ENCODE results near the gene FCHO1. TPM values are rescaled to one million over a fixed set of nuclear protein-coding genes. Genes with fewer than 3 reads are reported as not detected.
"Not testable (repeated sequence)": the region's sequence is repeated elsewhere in the genome, so short reads cannot be mapped to it uniquely, and the experiment has no call there.

FCHO1 gene
- total RNA-seq, 1 experiment from 2014 or later, result 0.80 TPM

GRCh38 chr19:17794412-17794730 is 43.1 kb downstream of the FCHO1 start:
- no peak for DNase-seq (ENCODE audit: low read depth)

- no peak for DNase-seq (ENCODE audit: low read depth)
Measured at GRCh38 chr19:17794731-17795494, 43.6 kb downstream of the FCHO1 start, which contains the start of gene B3GNT3. B3GNT3 (plus strand) TSS chr19:17795138; CDS start chr19:17807808, 12,670 bp downstream.

- DNase-seq (ENCODE audit: low read depth), result no peak
Measured at GRCh38 chr19:17795495-17795856, 44.2 kb downstream of the FCHO1 start.

GRCh38 chr19:17796013-17796837 is 44.9 kb downstream of the FCHO1 start:
- no peak for DNase-seq (ENCODE audit: low read depth)

GRCh38 chr19:17796838-17797423 is 45.7 kb downstream of the FCHO1 start:
- no peak for DNase-seq (ENCODE audit: low read depth)

- peak; percentile 41 for DNase-seq (ENCODE audit: low read depth)
Measured at GRCh38 chr19:17797424-17798201, 46.3 kb downstream of the FCHO1 start.

- DNase-seq (ENCODE audit: low read depth), result not testable (repeated sequence)
Measured at GRCh38 chr19:17798599-17798998, 47.3 kb downstream of the FCHO1 start.

GRCh38 chr19:17802137-17802858 is 51.0 kb downstream of the FCHO1 start:
- no peak for DNase-seq (ENCODE audit: low read depth)

GRCh38 chr19:17803264-17803896 is 52.1 kb downstream of the FCHO1 start:
- no peak for DNase-seq (ENCODE audit: low read depth)

- DNase-seq (ENCODE audit: low read depth), result no peak
Measured at GRCh38 chr19:17805427-17805826, 54.1 kb downstream of the FCHO1 start.

- DNase-seq (ENCODE audit: low read depth), result no peak
Measured at GRCh38 chr19:17806945-17807344, 55.7 kb downstream of the FCHO1 start.

- no peak for DNase-seq (ENCODE audit: low read depth)
Measured at GRCh38 chr19:17807731-17808316, 56.5 kb downstream of the FCHO1 start.

- no peak for DNase-seq (ENCODE audit: low read depth)
Measured at GRCh38 chr19:17811103-17811502, 59.8 kb downstream of the FCHO1 start.

GRCh38 chr19:17811681-17812080 is 60.4 kb downstream of the FCHO1 start:
- DNase-seq (ENCODE audit: low read depth), result no peak

GRCh38 chr19:17812099-17812498 is 60.8 kb downstream of the FCHO1 start:
- no peak for DNase-seq (ENCODE audit: low read depth)

- DNase-seq (ENCODE audit: low read depth), result no peak
Measured at GRCh38 chr19:17817668-17818363, 66.5 kb downstream of the FCHO1 start.

- no peak for DNase-seq (ENCODE audit: low read depth)
Measured at GRCh38 chr19:17821190-17821589, 69.9 kb downstream of the FCHO1 start, which contains the start of gene INSL3. INSL3 (minus strand) TSS chr19:17821519; CDS start chr19:17821506, 13 bp downstream.

- no peak for DNase-seq (ENCODE audit: low read depth)
Measured at GRCh38 chr19:17824339-17824738, 73.1 kb downstream of the FCHO1 start.

- no peak for DNase-seq (ENCODE audit: low read depth)
Measured at GRCh38 chr19:17826508-17827056, 75.3 kb downstream of the FCHO1 start.
